GM12801 (cell line): ENCODE data around the gene RAPGEF3.

ENCODE experiments used
- CTCF ChIP-seq: IDR thresholded peaks from one replicate; pipeline ENCODE4 v1.5.1; 2011; ENCODE audit warnings: control low read depth; ENCODE audit not compliant: insufficient read length; ENCODE audit errors: extremely low read depth

RAPGEF3 gene

GRCh38 chr12:47686645-47687240 lies 71.9 kb downstream of the RAPGEF3 start:
- no peak for TF ChIP-seq CTCF
